Right lobe of liver (tissue), 6 donors: Measurements from ENCODE around the gene POLR1F. TPM values are rescaled to one million over a fixed set of nuclear protein-coding genes. Genes with fewer than 3 reads are reported as not detected.
A peak's percentile ranks its signal among the peaks of the same experiment; 100 is the strongest.

Experiments
- ATAC-seq, 4 donors: fragments of 200-7000 bp; cut with Tn5 transposase; one replicate each; pipeline ENCODE4 v1.9.1; 2020; ENCODE audit warnings: mild to moderate bottlenecking in 4 of 4, moderate library complexity in 4 of 4
- DNase-seq, 3 donors: peaks; one replicate each; pipeline ENCODE4 v3.0.0-alpha.2; 2020
- H3K27ac ChIP-seq, 3 donors: fragments of 200-600 bp; one replicate each; pipeline ENCODE4 v1.8.0; 2022
- H3K27me3 ChIP-seq, 2 donors: fragments of 200-600 bp; one replicate each; pipeline ENCODE4 v1.8.0; 2022
- H3K36me3 ChIP-seq, 4 donors: fragments of 200-600 bp; sonication (generic) in 1 of 4; one replicate each; pipeline versions ENCODE4 v1.5.1 to v1.8.0; 2017 to 2022; ENCODE audit warnings: control low read depth in 1 of 4
- H3K4me1 ChIP-seq, 4 donors: fragments of 200-600 bp; sonication (generic) in 1 of 4; one replicate each; pipeline versions ENCODE4 v1.5.1 to v1.8.0; 2017 to 2022; ENCODE audit warnings: control low read depth in 1 of 4
- H3K4me3 ChIP-seq, 3 donors: fragments of 200-600 bp; one replicate each; pipeline ENCODE4 v1.8.0; 2022
- H3K9me3 ChIP-seq, 4 donors: fragments of 200-600 bp; sonication (generic) in 1 of 4; one replicate each; pipeline versions ENCODE4 v1.5.1 to v1.8.0; 2017 to 2022; ENCODE audit warnings: control low read depth in 1 of 4
- CTCF ChIP-seq, 4 donors: fragments of 200-600 bp in 3 of 4; fragments of 450-650 bp in 1 of 4; IDR thresholded peaks; one replicate each; pipeline versions ENCODE4 v1.5.1 to v1.8.0; 2016 to 2022; ENCODE audit warnings: antibody characterized with exemption in 4 of 4, mild to moderate bottlenecking in 2 of 4
- POLR2A ChIP-seq: fragments of 450-650 bp; IDR thresholded peaks from one replicate; pipeline ENCODE4 v1.6.1; 2017; ENCODE audit warnings: antibody characterized with exemption, mild to moderate bottlenecking
- WGBS: methylation state at CpG from one replicate; pipeline ENCODE4 v1.1.6; 2018; ENCODE audit warnings: low coverage, low lambda C conversion rate; ENCODE audit not compliant: insufficient coverage; ENCODE audit errors: missing lambda C conversion rate; 5-methylcytosine and 5-hydroxymethylcytosine counted together
- intact Hi-C, 2 donors: fragments of 100-400 bp; cut with DNase I; formaldehyde crosslinking; loops; one replicate each; pipeline versions ENCODE4 v1.11.2 to v1.14.1; 2022
- long read RNA-seq: library from polyadenylated mRNA; unstranded; transcript quantifications from one replicate; pipeline ENCODE4 v2.0.0, GENCODE V29; 2019
- total RNA-seq, 6 experiments: library from RNA; depleted of rRNA in 2 of 6; stranded (reverse); fragments of >200 nt in 2 of 6; fragmentation: NEBNext Ultra II Directional in 3 of 6; extraction: Animal tissue kit (Norgen Biotek cat#: 25700) in 3 of 6; gene quantifications; one replicate each; pipeline versions ENCODE4 v1.1.0 to v1.2.4, GENCODE V29; 2016 to 2023
- donor health status: DM: no; HTN: yes; CAD: no.
- donor health status: DM: no; HTN: no; CAD: no.
- donor health status: DM: no; HTN: no; CAD: no.
- donor health status: DM: no; HTN: yes; CAD: no.
- donor health status: DM: no; HTN: yes; CAD: no.

POLR1F gene
- 10 to 100 TPM in 1 of 6 experiments, 1 to 10 TPM in 5; 2.9 to 10.1 (median 6.2) TPM for total RNA-seq
- long read RNA-seq, partial matches to known transcripts, result 0 of 6 reads
- long read RNA-seq, other reads (novel, unspliced or antisense), result 0 of 6 reads

DNA sequence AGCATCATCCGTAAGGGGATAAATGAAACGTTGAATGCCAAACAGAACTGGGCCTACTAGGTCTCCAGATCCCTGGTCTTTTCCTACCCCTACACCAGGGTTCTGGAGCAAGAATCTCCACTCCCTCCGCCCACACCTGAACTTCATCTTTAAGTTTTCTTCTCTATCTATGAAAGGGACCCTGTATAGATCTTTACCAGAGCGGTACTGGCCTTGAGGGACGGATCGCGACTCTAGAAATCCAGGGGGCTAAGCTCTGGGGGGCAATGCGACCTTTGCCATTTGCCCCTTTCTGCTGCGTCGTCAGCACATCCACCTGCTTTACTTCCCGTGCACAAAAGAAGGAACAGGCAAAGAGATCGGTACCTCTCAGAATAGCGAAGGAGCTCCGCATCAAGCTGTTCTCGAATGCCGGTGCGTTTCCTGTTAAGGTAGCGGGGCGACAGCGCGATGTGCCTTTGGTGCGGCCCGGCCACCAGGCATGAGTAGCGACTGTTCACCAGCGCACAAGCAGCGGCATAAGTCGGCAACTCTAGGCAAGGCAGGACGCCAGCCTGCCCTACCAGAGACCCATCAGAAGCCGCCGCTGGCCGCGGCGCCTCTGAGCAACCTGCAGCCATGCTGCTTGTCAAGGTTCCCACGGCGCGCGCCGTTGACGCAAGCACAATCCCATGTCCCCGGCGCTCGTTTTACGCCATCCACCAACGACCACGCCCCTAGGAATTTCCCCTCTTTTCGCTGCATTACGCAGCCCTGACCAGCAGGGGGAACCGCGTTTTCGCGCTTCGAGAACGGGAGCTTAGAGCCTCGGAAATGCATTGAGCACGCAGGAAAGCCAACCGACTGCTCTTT lies at the start of gene POLR1F:
TSS of gene POLR1F (minus strand) at position 641 of the 852 bp plus-strand sequence. CDS start at position 620, 21 bp downstream.
- DNase-seq, result peak; percentile 93 to 95 (median 94)
- peak within 1 kb of the TSS in 2 of 3 donors; percentile 33 to 66 for H3K27ac ChIP-seq

GRCh38 chr7:19754521-19755116 lies 45.8 kb upstream of the POLR1F start:
- ATAC-seq (peak in 2 of 4 donors; percentile 41 to 43), DNase-seq (no peak)
- Histone ChIP-seq H3K4me1 (no peaks in the 10 kb centered on the region), H3K27me3 (no peaks in the 10 kb centered on the region), H3K36me3 (no peaks in the 10 kb centered on the region), H3K9me3 (no peaks in the 10 kb centered on the region), H3K4me3 (no peak overlapping the region), H3K27ac (no peak overlapping the region)
- TF ChIP-seq CTCF (IDR thresholded peaks at IDR 0.05) (peak; percentile 45 to 72 (median 68)), POLR2A (no peak)
- intact Hi-C loops, result no loop called here
- WGBS, result 18% methylated on average over 6 of the region's 6 CpGs

More for the DNA sequence above, at the start of gene POLR1F:
- Histone ChIP-seq H3K4me3 (peak within 1 kb of the TSS; percentile 68 to 96 (median 88)), H3K36me3 (no peaks in the 10 kb centered on the region), H3K27me3 (no peaks in the 10 kb centered on the region), H3K4me1 (peaks cover 0 to 17% (median 2%) of the 10 kb centered on the region in 4 donors), H3K9me3 (no peaks in the 10 kb centered on the region)
- ATAC-seq, result peak; percentile 99 to 100 (median 100)
- peak; percentile 83 to 90 (median 86) for TF ChIP-seq CTCF (IDR thresholded peaks at IDR 0.05)
- TF ChIP-seq POLR2A, result peak; percentile 87
- intact Hi-C loops, result no loop called here
- 1% methylated on average over 29 of the region's 56 CpGs for WGBS

DNA sequence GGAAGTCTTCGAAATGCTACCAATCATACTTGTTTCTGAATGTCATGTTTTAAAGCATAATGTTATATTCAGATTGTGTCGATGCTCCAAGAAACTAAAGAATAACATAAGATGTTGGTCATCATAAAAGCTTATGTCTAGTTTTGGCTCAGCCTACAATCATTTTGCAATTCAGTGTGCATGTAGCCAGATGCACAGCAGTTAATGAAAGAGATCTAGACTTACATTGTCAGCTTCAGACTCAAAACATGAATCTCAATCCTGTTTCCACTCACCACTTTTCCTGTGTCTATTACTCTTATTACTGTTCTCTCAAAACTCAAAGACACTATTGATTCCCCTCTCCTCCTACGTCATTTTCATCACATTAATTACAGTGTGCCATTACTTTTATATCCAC lies 43.2 kb upstream of the POLR1F start:
- no peak for ATAC-seq
- Histone ChIP-seq H3K27ac (no peak overlapping the region), H3K27me3 (no peaks in the 10 kb centered on the region), H3K36me3 (no peaks in the 10 kb centered on the region), H3K4me1 (no peaks in the 10 kb centered on the region), H3K9me3 (no peaks in the 10 kb centered on the region), H3K4me3 (no peak overlapping the region)
- TF ChIP-seq POLR2A (no peak), CTCF (IDR thresholded peaks at IDR 0.05) (no peak)
- DNase-seq, result no peak
- intact Hi-C loops, result no loop called here
- 57% methylated on average over 3 of the region's 3 CpGs for WGBS

- H3K4me3 ChIP-seq, result no peak overlapping the region
- intact Hi-C loops, result loop anchor here in 1 of 2 donors (10.0 kb wide), 1 partner anchor 845 kb away; no protein-coding TSS in a partner anchor
- DNase-seq (no peak), ATAC-seq (no peak)
- no peaks in the 10 kb centered on the region for H3K27me3 ChIP-seq
- no peak overlapping the region for H3K27ac ChIP-seq
- no peaks in the 10 kb centered on the region for H3K9me3 ChIP-seq
- H3K4me1 ChIP-seq, result no peaks in the 10 kb centered on the region
- TF ChIP-seq POLR2A (no peak), CTCF (IDR thresholded peaks at IDR 0.05) (no peak)
- H3K36me3 ChIP-seq, result no peaks in the 10 kb centered on the region
- 41% methylated on average over 4 of the region's 4 CpGs for WGBS
Observed at GRCh38 chr7:19749658-19750057, 40.8 kb upstream of the POLR1F start.
